ENCODE results near the gene ZNF20. TPM values are rescaled to one million over a fixed set of nuclear protein-coding genes. Genes with fewer than 3 reads are reported as not detected.

The ZNF20 gene
- total and polyA plus RNA-seq, 9 of the 15 experiments (the other 6 are each of a cell fraction or from before 2014, with no cell fraction given): 1.4 to 3.7 (median 3.1) TPM

- no peak for FAIRE-seq
- no peaks in the 10 kb centered on the region for H3K79me2 ChIP-seq (ENCODE audit: control insufficient read depth, insufficient read depth, low read length)
- peaks cover 38% of the 10 kb centered on the region for H3K36me3 ChIP-seq (ENCODE audit: control insufficient read depth, insufficient read depth, low read length)
- peaks cover 0 to 4% of the 10 kb centered on the region in 2 experiments; a peak in 2 of 5 replicates for H3K4me1 ChIP-seq (replicated peaks in 1 of 2; ENCODE audit: control insufficient read depth in 2 of 2, insufficient read depth in 2 of 2, low read length in 2 of 2)
- no TSS peak for BruUV-seq (replicated peaks)
- no peak overlapping the region for H3K27ac ChIP-seq (ENCODE audit: extremely low read depth, low read depth, low read length)
- no peak for ATAC-seq
- no peak overlapping the region for H3K4me3 ChIP-seq
- no peaks in the 10 kb centered on the region for H3K27me3 ChIP-seq (ENCODE audit: control insufficient read depth in 2 of 2, insufficient read depth in 2 of 2, low read length in 2 of 2)
- H3K9ac ChIP-seq (ENCODE audit: insufficient read depth in 1 of 2, low read depth in 2 of 2, low read length in 2 of 2): no peak overlapping the region
- 60% methylated on average over 8 of the region's 8 CpGs for WGBS (ENCODE audit: insufficient coverage, low coverage, missing lambda C conversion rate)
- DNase-seq (ENCODE audit: extremely low read depth in 1 of 4, low spot score in 3 of 4): no peak
- no peaks in the 10 kb centered on the region for H3K9me1 ChIP-seq (ENCODE audit: control insufficient read depth, insufficient read depth, low read length)
- H4K20me1 ChIP-seq (replicated peaks; ENCODE audit: control insufficient read depth, insufficient read depth, low read length): no peaks in the 10 kb centered on the region
- ChIA-PET CTCF (ENCODE audit: low intra/inter-chr PET ratio) (no interaction called here), POLR2A (no interaction called here)
- in situ Hi-C loops (cut with MboI): no loop called here
- peaks cover 25% of the 10 kb centered on the region for H3K9me3 ChIP-seq (replicated peaks; ENCODE audit: control insufficient read depth, insufficient read depth, low read depth, low read length)
- intact Hi-C loops (cut with micrococcal nuclease): no loop called here
- TF ChIP-seq RFX7 (CRISPR knock-in tag; IDR thresholded peaks at IDR 0.05) (no peak), POLR2G (IDR thresholded peaks at IDR 0.05; ENCODE audit: low read depth, low read length) (no peak), ZNF134 (CRISPR knock-in tag; conservative IDR thresholded peaks at IDR 0.05) (no peak), TEAD2 (tag; IDR thresholded peaks at IDR 0.05) (no peak), TCF3 (CRISPR knock-in tag; IDR thresholded peaks at IDR 0.05) (no peak), ESRRB (CRISPR knock-in tag; IDR thresholded peaks at IDR 0.05; ENCODE audit: borderline replicate concordance) (no peak), ZNF280B (CRISPR knock-in tag; IDR thresholded peaks at IDR 0.05) (no peak), ZNF717 (CRISPR knock-in tag; IDR thresholded peaks at IDR 0.05) (no peak), BRD9 (IDR thresholded peaks at IDR 0.05; ENCODE audit: low read depth, partially characterized antibody) (no peak), FOXP4 (CRISPR knock-in tag; IDR thresholded peaks at IDR 0.05; ENCODE audit: borderline replicate concordance) (no peak), NRF1 (conservative IDR thresholded peaks at IDR 0.05 in 1 of 2, IDR thresholded peaks at IDR 0.05 in 1 of 2) (no peak), NFE2 (IDR thresholded peaks at IDR 0.05; ENCODE audit: low read depth) (no peak), U2AF1 (optimal IDR thresholded peaks at IDR 0.05; ENCODE audit: low read depth, low read length) (no peak), FUS (optimal IDR thresholded peaks at IDR 0.05; ENCODE audit: low read depth, low read length) (no peak), TFAM (CRISPR knock-in tag; conservative IDR thresholded peaks at IDR 0.05) (no peak), NFIX (CRISPR knock-in tag; IDR thresholded peaks at IDR 0.05; ENCODE audit: low read depth) (no peak), PCBP2 (IDR thresholded peaks at IDR 0.05; ENCODE audit: low read depth, low read length, poor library complexity, severe bottlenecking) (no peak), ZNF76 (CRISPR knock-in tag; IDR thresholded peaks at IDR 0.05; ENCODE audit: borderline replicate concordance) (no peak), MCM5 (IDR thresholded peaks at IDR 0.05; ENCODE audit: low read depth) (no peak), BRCA1 (IDR thresholded peaks at IDR 0.05) (no peak), BRCA1 (CRISPR knock-in tag; IDR thresholded peaks at IDR 0.05) (no peak)
- H2AFZ ChIP-seq (ENCODE audit: low read depth, low read length): no peak overlapping the region
- no peak overlapping the region for H3K4me2 ChIP-seq (ENCODE audit: insufficient read depth, low read length)
Measured at GRCh38 chr19:12112701-12113100, 27.4 kb downstream of the ZNF20 start.
